HG03025 (cell line): ENCODE results near the gene SLC17A3.

Source experiments
- ATAC-seq: cut with Tn5 transposase; IDR thresholded peaks from one replicate; pipeline ENCODE4 v1.9.1; 2021; ENCODE audit warnings: mild to moderate bottlenecking, moderate library complexity; ENCODE audit not compliant: unreplicated experiment, low FRiP score

The SLC17A3 gene, protein sequence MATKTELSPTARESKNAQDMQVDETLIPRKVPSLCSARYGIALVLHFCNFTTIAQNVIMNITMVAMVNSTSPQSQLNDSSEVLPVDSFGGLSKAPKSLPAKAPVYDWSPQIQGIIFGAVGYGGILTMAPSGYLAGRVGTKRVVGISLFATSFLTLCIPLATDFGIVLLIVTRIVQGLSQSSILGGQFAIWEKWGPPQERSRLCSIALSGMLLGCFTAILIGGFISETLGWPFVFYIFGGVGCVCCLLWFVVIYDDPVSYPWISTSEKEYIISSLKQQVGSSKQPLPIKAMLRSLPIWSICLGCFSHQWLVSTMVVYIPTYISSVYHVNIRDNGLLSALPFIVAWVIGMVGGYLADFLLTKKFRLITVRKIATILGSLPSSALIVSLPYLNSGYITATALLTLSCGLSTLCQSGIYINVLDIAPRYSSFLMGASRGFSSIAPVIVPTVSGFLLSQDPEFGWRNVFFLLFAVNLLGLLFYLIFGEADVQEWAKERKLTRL

DNA sequence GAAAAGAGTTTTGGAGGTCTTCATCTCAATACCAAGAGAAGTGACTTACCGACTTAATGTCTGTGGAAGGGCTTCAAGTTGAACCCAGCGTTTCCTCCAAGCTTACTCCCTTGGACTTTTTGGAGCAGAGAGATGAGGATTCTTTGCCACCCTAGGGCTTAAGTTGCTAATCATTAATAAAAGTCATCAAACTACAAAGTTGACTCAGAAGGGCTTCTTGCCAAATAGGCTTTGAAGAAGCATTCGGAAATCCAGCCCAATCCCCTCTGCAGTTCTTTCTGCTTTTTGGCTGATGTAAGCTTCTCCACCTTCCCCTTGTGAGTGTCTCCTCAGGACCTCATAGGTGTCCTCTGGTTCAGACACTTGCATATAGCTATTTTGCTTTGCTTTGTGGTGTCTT lies at the start of gene SLC17A3:
TSS of gene SLC17A3 (minus strand) at position 126 of the 400 bp plus-strand sequence. CDS start 5,856 bp downstream, outside the sequence.
- no peak for ATAC-seq

DNA sequence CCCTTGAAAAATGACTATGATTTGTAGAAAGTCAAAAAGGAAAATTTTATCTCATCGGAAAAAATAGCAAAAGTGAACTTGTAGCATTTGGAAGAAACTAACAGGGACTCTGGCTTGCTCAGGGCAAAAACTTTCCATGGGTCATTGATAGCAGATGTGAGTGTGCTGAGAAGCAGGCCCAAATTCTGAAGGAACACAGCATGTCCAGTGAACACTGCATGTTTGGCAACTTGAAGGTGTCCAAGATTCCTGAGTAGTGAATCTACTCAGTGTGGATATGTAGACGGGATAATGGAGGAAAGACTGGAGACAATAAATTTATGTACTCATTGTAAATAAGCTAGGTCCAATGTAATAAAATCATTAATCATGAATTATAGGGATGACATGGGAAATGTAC lies 48.3 kb upstream of the SLC17A3 start:
- ATAC-seq, result no peak

DNA sequence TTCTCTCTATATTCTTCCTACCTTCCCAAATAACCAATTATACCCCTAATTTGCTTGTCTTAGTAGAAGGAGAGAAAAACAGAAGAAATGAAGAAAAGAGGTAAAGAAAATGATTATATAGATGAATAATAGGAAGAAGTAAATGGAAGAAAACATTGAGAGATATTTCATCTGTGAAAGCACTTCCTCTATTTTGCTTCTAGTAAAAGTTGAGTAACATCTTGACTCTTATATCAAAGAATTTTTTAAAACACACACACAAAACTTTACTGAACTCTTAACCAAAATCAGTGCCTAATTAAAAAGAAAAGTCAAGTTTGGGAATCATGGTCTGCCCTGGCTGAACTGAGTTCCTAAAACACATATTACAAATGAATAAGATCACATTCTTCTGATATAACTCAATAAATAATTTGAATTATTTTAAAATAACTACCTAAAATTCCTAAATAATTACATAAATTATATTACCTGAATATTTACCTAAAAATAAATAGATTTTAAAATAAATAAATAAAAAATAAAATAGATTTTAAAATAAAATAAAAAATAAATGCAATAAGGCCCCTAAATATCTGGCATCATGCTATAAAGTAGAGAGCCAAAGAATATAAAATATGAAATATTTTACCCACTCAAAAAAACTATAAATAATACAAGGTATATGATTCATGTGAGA lies 47.6 kb upstream of the SLC17A3 start:
- ATAC-seq, result no peak

DNA sequence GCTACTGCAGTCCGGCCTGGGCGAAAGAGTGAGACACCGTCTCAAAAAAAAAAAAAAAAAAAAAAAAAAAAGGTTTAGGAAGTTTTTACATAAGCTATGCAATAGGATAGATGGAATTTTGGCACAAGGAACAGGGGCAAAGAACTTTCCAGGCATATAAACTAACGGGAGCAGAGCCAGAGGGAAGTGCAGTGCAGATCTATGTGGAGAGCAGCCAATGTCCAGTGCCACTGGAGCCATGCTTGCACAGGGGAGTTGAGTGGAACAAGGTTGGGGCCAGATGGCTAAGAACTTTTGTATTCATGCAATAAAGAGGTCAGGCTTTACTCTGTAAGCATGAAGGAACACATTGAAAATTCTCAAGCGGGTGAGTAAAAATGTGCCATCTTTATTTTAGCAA lies 45.6 kb upstream of the SLC17A3 start:
- no peak for ATAC-seq

DNA sequence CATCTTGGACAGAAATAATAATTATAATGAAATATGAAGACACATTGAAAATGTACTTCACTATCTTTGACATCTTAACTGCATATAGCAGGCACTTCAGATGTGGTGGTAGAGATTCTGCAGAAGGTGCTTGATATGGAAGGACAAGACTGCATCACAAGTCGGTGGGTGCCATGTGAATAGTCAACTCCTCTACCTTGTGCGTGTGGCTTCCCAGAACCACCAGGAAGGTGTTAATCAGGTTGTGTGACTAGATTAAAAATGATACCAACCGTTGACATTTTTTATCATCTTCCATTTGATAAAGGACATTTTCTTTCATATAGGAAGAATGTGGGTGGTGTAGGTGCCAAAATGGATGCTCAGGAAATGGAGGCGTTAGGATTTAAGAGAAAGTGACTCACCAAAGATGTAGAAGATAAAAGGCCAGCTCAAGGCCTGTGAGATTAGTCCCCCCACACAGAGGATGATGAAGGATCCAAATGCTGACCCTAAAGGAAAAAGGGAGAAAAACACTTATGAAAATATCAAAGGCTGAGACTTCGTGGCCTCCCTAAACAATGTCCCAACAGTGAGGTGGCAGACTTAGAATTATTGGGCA lies 44.1 kb upstream of the SLC17A3 start:
- ATAC-seq, result no peak

DNA sequence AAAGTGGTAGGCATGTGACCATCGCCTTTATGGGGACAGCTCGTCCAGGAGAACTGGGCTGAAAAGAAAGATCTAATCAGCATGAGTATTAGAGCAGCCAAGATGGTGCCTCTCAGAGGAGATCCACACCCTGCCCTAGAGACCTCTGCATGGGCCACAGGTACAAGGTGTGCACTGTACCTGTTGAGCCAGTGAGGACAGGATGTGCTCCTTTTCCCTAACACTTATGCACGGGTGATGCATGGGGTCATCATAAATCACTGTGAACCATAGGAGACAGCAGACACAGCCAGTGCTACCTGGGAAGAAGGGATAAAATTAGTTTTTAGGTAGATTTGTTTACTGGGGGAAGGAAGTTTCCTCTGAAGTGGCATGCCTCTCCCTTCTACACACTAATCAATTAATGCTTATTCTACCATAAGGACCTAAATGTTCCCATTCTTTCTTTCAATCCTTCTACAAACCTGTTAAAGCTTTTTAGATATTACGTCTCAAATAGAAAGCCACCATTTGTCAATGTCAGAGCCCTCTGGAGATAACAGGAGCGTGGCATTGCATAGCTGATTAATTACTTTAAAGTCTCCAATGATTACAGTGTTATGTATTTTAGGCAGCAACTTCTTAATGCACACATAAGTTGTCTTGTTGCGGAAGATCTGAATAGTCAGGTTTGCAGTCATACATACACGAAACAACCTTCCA lies 42.9 kb upstream of the SLC17A3 start:
- no peak for ATAC-seq

DNA sequence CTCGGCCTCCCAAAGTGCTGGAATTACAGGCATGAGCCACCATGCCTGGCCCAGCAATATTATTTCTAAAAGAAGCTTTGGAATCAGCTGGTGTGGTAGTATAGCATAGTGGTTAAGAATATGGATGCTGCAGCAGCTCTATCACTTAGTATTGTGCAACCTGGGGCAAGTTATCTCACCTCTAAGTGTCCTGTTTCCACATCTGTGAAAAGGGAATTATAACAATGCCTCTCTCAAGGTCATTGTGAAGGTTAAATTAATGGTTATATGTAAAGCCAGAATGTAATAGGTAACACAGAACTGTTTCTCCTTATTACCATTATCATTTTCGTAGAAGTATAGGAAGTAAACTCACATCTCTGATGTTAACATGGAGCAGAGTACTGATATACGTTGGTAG lies 42.3 kb upstream of the SLC17A3 start:
- no peak for ATAC-seq

DNA sequence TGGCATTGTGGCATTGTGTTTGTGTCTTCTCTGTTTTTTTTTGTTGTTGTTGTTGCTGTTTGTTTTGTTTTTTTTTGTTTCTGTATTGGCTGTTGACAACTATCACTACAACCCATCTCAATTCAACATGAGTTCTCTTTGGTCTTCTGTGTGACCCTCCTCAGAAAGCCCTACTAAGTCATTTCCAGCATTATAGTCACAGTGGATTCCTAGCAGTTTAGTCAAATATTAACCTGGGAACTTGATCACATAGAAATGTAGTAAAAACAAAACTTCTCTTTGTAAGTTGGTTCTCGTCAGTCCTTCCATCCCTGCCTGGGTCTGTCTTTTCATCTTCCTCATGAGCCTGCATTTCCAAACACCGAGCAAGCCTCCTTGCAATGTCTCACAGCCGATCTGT lies 39.7 kb upstream of the SLC17A3 start:
- ATAC-seq, result no peak

DNA sequence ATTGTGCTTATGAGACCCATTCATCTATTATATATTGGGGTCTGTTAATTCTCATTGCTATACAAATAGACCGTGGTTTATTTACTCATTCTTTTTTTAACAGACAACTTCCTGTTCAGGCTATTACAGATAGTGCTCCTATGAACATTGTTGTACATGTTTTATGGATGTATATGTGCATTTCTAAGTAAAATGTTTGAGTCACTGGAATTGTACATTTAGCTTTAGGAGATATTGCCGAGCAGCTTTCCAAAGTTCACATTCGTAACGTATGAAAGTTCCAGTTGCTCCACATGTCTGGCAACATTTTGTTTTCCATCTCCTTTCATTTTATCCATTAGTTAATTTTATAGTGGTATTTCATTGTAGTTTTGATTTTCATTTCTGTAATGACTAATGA lies 37.3 kb upstream of the SLC17A3 start:
- ATAC-seq, result no peak

DNA sequence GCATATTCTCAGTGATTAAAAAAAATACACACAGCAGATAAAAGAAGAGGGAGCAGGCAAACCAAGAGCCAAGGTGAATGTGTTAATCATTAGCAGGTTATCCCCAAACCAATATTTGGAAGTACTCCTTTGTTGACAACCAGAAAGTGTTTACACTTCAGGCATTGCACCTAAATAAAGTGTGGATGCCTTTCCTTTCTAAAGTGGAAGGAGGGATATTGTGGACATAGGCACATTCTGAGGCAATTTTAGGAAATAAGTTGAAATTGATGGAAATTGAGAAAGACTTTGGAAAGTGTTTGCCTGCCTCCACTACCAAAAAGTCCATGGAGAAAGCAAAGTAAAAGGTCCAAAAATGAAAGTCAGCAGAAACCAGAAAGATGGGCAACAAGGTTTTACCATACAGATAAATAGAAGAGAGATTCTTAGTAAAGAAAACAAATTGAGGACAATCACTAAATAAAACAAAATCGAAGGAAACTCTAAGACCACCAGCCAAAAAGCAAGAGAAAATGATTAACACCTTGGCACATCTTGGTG lies 33.5 kb upstream of the SLC17A3 start:
- ATAC-seq, result no peak

DNA sequence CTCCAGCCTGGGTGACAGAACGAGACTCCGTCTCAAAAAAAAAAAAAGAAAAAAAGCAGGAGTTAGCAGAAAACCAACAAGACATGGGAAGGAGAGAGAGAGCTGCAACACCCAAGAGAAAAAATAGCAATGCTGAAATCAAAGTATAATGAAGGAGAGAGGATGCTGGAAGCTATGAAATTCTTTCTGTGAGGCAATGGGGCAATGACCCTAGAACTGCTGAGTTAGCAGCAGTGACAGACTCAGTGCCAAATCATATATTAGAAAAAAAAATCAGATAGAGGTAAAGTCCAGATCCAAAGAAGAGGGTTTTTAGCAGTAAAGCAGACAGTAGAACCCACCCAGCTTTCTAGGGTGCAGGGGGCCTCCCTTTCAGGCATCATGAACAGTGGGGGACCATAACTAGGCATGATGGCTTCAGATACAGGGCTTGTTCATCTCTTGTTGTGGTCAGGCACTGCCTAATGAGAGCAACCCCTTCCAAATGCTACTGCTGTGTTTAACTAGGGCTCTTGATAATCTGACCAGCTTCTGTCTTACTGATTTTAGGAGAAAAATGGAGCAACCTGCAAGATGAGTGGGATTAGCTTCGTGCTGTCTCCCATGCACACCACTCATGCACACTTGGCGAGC lies 29.5 kb upstream of the SLC17A3 start:
- no peak for ATAC-seq

DNA sequence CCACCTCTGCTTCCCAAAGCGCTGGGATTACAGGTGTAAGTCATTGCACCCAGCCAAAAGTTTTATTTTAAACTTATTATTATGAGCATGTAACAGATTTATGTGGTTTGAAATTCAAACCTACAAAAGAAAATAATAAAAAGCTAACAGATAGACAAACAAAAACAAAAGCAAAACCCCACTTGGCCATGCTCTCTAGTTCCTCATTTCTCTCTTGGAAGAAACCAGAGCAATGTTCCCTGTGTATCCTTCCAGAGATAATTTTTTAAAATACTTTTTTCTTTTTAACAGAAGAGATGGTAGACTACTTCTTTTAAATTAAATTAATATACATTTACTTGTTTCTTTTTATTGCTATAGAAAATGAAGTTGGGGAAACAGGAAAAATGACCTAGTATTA lies 28.0 kb upstream of the SLC17A3 start:
- no peak for ATAC-seq

DNA sequence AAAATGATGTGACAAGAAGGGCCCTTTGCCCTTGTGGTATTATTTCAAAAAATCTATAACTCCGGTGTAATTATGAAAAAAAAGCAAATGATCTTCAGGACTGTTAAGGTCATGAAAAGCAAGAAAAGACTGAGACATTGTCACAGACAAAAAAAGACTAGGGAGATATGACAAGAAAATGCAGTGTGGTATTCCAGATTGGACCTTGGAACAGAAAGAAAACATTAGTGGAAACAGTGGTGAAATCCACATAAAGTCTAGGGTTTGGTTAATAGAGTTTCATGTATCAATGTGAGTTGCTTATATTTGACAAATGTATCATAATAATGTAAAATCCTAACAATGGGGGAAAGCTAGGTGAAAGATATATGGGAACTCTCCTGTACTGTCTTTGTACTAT lies 26.8 kb upstream of the SLC17A3 start:
- ATAC-seq, result no peak

DNA sequence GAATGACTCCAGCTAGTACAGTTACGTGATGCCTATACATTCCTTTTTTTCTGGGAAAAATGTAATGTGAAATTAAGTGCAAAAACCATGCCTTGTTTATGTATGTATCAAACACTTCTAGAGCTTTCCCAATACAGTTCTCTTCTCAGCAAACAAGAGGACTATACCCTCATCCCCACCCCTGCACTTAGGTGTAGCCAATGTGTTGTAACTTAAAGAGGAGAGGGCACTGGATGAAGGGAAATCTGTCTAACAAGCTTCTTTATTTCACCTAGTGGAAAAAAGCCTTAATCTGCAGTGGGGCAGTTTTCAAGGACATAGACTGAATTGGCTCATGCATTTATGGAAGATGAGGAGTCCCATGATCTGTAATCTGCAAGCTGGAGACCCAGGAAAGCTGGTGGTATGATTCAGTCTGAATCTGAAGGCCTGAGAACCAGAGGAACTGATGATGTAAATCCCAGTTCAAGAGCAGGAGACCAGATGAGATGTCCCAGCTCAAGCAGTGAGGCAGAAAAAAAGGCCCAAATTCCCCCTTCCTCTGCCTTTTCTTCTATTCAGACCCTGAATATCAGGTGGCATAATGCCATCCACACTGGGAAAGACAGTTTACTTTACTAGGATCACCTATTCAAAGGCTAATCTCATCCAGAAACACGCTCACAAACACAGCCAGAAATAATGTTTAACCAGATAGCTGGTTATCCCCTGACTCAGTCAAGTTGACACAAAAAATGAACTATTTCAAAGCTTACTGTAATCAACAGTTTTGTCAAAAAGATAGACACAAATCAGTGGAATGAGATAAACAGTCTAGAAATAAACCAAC lies 25.8 kb upstream of the SLC17A3 start:
- no peak for ATAC-seq

DNA sequence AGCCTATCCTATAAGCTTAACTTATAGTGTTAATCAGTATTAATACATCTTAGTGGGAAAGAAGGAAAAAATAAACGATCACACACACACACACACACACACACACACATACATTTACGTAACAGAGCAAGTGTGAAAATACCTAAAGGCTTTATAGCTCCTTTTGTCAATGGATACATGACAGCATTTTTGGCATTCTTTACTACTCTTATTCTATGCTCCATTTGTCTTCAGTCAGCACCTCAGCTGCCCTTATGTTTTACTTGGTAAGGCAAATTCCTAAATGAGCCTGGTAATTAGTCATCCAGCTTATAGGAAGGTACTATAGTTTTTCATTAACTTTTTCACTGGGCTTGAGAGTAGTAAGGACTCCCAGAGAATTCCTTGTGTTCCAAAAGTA lies 25.1 kb upstream of the SLC17A3 start:
- ATAC-seq, result no peak

DNA sequence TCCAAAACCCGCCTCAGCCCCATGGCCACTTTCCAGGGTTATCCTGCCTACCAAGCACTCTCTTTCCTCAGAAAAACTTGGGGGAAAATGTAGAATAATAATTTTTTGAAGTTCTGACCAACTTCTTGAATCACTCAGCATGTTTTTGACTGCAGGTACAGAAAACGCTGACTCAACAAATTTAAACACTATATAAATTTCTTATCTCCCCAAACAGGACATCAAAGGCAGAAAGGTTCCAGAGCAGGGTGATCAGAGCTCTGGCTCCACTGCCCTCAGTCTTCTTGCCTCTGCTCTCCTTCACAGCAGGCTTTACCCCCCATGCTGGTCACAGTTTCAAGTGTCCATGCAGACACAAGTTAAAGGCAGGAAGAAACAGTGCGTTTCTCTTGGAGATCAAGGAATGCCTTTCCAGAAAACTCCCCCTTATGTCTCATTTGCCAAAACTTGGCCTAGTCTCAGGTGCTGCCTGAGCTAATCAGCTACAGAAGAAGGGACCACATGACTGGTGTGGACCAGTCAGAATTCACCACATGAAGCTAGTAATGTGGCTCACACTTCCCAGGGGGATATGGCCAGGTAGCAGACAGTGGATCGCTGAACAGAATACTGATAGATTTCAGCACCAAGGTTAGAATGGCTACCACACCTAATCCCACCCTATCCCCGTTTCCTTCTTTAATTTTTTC lies 24.4 kb upstream of the SLC17A3 start:
- ATAC-seq, result no peak

DNA sequence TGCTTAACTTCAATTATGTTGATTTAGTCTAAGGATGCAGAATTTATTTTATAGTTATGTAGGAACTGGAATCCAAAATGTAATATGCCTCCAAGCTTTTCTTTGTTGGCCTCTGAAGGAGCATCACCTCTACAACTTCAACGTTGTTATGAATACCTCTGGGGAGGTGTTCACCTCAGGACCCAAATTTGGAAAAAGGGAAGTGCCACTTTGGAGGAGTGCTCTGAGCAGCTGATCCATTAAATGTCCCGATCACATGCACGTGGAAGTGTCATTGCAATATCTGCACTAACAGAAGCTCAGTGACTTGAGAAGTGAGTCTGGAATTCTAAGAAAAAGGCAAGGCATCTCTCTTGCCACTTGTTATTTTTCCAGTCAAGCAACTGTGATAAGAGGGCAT lies 22.2 kb upstream of the SLC17A3 start:
- ATAC-seq, result no peak

DNA sequence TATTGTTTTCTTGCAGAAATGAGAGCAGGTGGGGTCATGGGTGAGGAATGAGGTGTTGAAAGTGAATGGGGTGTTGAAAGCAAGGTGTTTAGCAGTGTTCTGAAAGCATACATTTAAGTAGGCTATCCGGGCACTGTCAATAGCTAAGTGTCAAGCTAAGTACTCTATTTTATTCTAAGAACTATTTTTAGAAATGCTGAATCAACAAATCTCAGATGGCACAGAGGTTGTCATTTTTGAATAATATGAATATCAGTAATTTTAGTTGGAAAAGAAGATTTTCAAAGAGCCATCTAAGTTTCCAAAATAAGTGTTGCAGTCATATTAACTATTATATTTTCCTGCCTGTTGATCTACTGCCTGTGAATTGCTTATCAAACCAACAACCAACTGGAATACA lies 21.7 kb upstream of the SLC17A3 start:
- ATAC-seq, result no peak

DNA sequence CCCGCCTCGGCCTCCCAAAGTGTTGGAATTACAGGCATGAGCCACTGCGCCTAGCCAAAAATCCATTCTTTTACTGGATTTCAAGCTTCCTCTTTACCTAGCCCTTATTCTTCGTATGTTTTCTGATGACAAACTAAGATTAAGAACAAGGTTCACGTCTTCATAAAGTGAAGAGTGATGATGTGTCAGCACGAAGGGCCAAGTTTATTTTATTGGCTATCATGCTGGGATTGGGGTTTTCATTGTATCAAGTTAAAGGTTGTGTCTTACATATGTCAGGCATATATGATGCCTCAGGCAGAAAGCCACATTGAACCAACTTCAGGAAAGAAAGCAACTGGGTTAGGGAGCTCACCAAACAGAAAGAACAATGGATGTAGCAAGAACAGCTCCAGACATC lies 19.7 kb upstream of the SLC17A3 start:
- no peak for ATAC-seq
